Type B pancreatic cell (in vitro differentiated cells): ENCODE results near the gene RAB3A. TPM values are rescaled to one million over a fixed set of nuclear protein-coding genes. Genes with fewer than 3 reads are reported as not detected.
A peak's percentile ranks its signal among the peaks of the same experiment; 100 is the strongest.

ENCODE experiments used
- DNase-seq: peaks from one replicate; pipeline ENCODE4 v3.0.0; 2021; ENCODE audit warnings: mixed read lengths; ENCODE audit not compliant: unreplicated experiment; ENCODE audit errors: extremely low spot score
- H3K27ac Mint-ChIP-seq: 2 replicates; pipeline ENCODE4 v1.8.0; 2021; ENCODE audit warnings: mild to moderate bottlenecking, mixed read lengths
- H3K27me3 Mint-ChIP-seq: 2 replicates; pipeline ENCODE4 v1.8.0; 2021; ENCODE audit warnings: mixed read lengths
- H3K36me3 Mint-ChIP-seq: 2 replicates; pipeline ENCODE4 v1.8.0; 2021; ENCODE audit warnings: mixed read lengths
- H3K4me1 Mint-ChIP-seq: one replicate; pipeline ENCODE4 v1.8.0; 2021; ENCODE audit warnings: mixed read lengths; ENCODE audit not compliant: unreplicated experiment
- H3K4me3 Mint-ChIP-seq: 2 replicates; pipeline ENCODE4 v1.8.0; 2021; ENCODE audit warnings: mild to moderate bottlenecking, mixed read lengths
- H3K9me3 Mint-ChIP-seq: 2 replicates; pipeline ENCODE4 v1.8.0; 2021; ENCODE audit warnings: mixed read lengths
- total RNA-seq: library from RNA; stranded (reverse); gene quantifications from 2 replicates; pipeline ENCODE4 v1.2.1, GENCODE V29; 2021; ENCODE audit warnings: low replicate concordance
- TF ChIP-seq, protein P1 (sequence below): fragments of 200-600 bp; sonication (generic); conservative IDR thresholded peaks from 2 replicates; pipeline ENCODE4 v1.5.0; 2021; ENCODE audit warnings: antibody characterized with exemption, mild to moderate bottlenecking

The RAB3A gene
- total RNA-seq, 1 donor from 2014 or later = 8.7 TPM

DNA sequence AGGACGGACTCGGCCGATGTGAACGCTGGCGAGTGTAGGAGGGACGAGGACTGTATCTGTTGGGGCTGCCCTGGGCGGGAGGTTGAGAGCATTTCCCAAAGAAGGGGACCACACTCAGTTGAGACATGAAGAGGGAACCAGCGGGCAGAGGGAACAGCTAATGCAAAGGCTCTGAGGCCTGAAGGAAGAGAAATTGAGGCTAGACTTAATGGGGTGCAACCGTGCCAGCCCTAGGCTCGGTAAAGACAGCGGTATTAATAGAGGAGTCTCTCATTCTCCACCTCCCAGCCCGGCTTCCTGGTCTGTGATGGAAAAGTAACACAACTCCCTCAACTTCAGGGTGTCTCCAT lies 9.7 kb downstream of the RAB3A start:
- H3K9me3 Mint-ChIP-seq = no peaks in the 10 kb centered on the region
- H3K27me3 Mint-ChIP-seq = no peaks in the 10 kb centered on the region
- H3K27ac Mint-ChIP-seq = peak overlapping the region; percentile 72
- peaks cover 12% of the 10 kb centered on the region for H3K4me1 Mint-ChIP-seq
- no peak for DNase-seq
- peaks cover 8% of the 10 kb centered on the region for H3K36me3 Mint-ChIP-seq
- H3K4me3 Mint-ChIP-seq = peak overlapping the region; percentile 93
- TF ChIP-seq, protein P1, sequence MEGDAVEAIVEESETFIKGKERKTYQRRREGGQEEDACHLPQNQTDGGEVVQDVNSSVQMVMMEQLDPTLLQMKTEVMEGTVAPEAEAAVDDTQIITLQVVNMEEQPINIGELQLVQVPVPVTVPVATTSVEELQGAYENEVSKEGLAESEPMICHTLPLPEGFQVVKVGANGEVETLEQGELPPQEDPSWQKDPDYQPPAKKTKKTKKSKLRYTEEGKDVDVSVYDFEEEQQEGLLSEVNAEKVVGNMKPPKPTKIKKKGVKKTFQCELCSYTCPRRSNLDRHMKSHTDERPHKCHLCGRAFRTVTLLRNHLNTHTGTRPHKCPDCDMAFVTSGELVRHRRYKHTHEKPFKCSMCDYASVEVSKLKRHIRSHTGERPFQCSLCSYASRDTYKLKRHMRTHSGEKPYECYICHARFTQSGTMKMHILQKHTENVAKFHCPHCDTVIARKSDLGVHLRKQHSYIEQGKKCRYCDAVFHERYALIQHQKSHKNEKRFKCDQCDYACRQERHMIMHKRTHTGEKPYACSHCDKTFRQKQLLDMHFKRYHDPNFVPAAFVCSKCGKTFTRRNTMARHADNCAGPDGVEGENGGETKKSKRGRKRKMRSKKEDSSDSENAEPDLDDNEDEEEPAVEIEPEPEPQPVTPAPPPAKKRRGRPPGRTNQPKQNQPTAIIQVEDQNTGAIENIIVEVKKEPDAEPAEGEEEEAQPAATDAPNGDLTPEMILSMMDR = no peak

DNA sequence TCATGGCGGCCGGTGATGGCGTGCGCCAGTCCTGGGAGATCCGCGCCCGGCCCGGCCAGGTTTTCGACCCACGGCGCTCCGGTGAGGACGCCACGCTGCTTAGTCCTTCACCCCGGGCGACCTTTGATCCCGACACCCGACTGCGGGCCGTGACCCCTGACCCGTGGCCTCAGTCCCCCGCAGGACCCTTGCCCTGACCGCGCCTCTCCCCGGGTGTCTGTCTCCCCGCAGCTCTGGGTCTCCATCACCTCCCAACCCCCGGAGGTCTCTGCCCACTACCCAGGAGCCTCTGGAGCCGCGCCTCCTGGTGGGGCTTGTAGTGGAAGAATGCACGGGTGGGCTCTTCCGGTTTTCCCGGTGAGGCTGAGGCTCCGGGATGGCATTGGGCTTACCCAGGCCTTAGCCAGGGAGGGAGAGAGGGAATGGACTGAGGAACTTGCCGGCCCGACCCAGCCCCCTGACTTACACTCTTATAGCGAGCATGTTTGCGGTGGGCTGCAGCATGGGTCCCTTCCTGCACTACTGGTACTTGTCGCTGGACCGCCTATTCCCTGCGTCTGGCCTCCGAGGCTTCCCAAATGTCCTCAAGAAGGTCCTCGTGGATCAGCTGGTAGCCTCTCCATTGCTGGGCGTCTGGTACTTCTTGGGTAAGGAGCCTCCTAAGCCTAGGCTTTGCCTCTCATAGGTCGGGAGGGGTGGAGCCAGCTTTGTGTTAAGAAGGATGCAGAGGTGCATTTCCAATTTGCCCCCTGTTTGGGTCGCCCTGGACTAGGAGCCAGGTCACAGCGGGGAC lies 10.3 kb downstream of the RAB3A start:
- peaks cover 12% of the 10 kb centered on the region for H3K4me1 Mint-ChIP-seq
- no peaks in the 10 kb centered on the region for H3K27me3 Mint-ChIP-seq
- peaks cover 7% of the 10 kb centered on the region for H3K36me3 Mint-ChIP-seq
- TF ChIP-seq, protein P1 = no peak
- H3K9me3 Mint-ChIP-seq = no peaks in the 10 kb centered on the region
- peak overlapping the region; percentile 91 for H3K27ac Mint-ChIP-seq
- no peak for DNase-seq
- H3K4me3 Mint-ChIP-seq = peak overlapping the region; percentile 93

DNA sequence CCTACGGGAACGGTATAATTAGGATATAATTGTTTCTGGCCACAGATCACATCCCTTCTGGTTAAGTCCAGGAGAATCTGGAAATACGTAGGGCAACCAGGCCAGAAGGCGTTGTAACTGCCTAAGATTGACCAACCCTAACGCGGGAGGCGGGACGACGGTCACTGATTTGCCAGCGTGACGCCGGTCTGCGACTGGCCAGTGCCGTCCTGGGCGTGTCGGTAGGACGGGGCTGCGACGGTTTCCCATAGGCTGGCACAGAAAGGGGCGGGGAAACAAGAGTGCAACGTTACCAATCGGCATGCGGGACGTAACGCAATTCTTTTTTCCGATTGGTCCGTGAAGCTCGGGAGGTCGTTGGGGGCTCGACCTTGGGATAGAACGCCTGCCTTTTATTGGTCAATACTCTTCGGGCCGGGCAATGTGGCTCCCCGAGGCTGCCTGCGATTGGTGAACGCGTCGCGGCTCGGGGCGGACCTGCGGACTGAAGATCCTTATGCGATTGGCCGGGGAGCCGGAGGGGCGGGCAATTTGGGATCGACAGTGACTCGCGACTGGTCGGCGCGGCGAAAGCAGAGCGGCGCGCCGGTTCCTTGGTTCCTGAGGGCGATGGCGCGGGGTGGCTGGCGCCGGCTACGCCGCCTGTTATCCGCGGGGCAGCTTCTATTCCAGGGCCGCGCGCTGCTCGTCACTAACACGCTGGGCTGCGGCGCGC lies 11.0 kb downstream of the RAB3A start, which contains the start of gene MPV17L2:
MPV17L2 (plus strand) TSS at position 546 of the 715 bp plus-strand sequence; CDS start at position 610, 64 bp downstream.
- no peaks in the 10 kb centered on the region for H3K27me3 Mint-ChIP-seq
- peaks cover 12% of the 10 kb centered on the region for H3K4me1 Mint-ChIP-seq
- peak; percentile 98 for DNase-seq
- H3K27ac Mint-ChIP-seq = peak within 1 kb of the TSS; percentile 91
- TF ChIP-seq, protein P1 = no peak
- no peaks in the 10 kb centered on the region for H3K9me3 Mint-ChIP-seq
- peak within 1 kb of the TSS; percentile 93 for H3K4me3 Mint-ChIP-seq
- no peaks in the 10 kb centered on the region for H3K36me3 Mint-ChIP-seq

DNA sequence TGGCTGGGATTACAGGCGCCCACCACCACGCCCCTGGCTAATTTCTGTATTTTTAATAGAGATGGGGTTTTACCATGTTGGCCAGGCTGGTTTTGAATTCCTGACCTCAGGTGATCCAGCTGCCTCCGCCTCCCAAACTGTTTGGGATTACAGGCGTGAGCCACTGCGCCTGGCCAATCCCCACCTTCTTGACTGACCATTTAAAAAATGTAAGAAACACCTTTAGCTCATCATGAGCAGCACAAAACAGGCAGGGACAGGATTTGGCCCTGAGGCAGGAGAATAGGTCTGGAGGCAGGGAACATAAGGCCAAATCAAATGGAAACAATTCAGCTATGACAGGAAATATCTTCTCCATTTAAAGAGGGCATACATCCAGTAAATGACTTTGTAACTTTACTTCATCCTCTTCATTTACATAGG lies 12.2 kb downstream of the RAB3A start:
- TF ChIP-seq, protein P1 = no peak
- Mint-ChIP-seq H3K27me3 (no peaks in the 10 kb centered on the region), H3K4me3 (peak overlapping the region; percentile 93), H3K9me3 (no peaks in the 10 kb centered on the region), H3K4me1 (peaks cover 12% of the 10 kb centered on the region), H3K36me3 (no peaks in the 10 kb centered on the region), H3K27ac (peak overlapping the region; percentile 91)
- DNase-seq = no peak

DNA sequence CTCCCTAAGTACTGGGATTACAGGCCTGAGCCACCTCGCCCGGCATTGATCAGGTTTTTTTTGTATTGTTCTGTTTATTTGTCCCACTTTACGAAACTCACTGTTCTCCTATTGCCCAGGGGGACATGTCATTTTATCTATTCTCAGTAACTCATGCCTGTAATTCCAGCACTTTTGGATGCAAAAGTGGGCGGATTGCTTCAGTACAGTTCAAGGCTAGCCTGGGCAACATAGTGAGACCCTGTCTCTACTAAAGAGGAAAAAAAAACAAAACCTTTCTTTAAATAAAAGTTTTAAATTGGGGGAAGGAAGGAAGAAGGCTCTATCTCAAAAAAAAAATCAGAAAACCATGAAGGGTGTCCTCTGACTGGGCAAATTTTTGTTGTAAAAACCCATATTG lies 13.6 kb downstream of the RAB3A start:
- Mint-ChIP-seq H3K36me3 (no peaks in the 10 kb centered on the region), H3K9me3 (no peaks in the 10 kb centered on the region), H3K4me3 (no peak overlapping the region), H3K27ac (no peak overlapping the region), H3K4me1 (peaks cover 12% of the 10 kb centered on the region), H3K27me3 (peaks cover 3% of the 10 kb centered on the region)
- no peak for DNase-seq
- TF ChIP-seq, protein P1 = no peak
